Activated naive CD8-positive, alpha-beta T cell treated with anti-CD3 and anti-CD28 coated beads, Interleukin-2, amount 50 U/mL, for 24 hours (primary cell): ENCODE results near the gene VPS51.

Experiments used
- ATAC-seq: fragments of 150-1000 bp; cut with Tn5 transposase; one replicate; pipeline ENCODE4 v1.10.0; 2021
- DNase-seq: peaks from one replicate; pipeline ENCODE4 v3.0.0; 2021
- H3K27ac Mint-ChIP-seq: one replicate; pipeline ENCODE4 v1.8.0; 2021; ENCODE audit warnings: mild to moderate bottlenecking, mixed read lengths
- H3K27me3 Mint-ChIP-seq: one replicate; pipeline ENCODE4 v1.8.0; 2021; ENCODE audit warnings: mixed read lengths
- H3K36me3 Mint-ChIP-seq: one replicate; pipeline ENCODE4 v1.8.0; 2021; ENCODE audit warnings: low read depth, mixed read lengths
- H3K4me1 Mint-ChIP-seq: one replicate; pipeline ENCODE4 v1.8.0; 2021; ENCODE audit warnings: mixed read lengths
- H3K4me3 Mint-ChIP-seq: one replicate; pipeline ENCODE4 v1.8.0; 2021; ENCODE audit warnings: mild to moderate bottlenecking, moderate library complexity, mixed read lengths
- H3K9me3 Mint-ChIP-seq: one replicate; pipeline ENCODE4 v1.8.0; 2021; ENCODE audit warnings: mixed read lengths

Gene VPS51

GRCh38 chr11:65095974-65096806 lies at the start of gene VPS51:
VPS51 (plus strand) TSS chr11:65096214; CDS start chr11:65096251, 37 bp downstream.
- Mint-ChIP-seq H3K27me3 (no peaks in the 10 kb centered on the region), H3K4me3 (peak within 1 kb of the TSS; percentile 91), H3K27ac (peak within 1 kb of the TSS; percentile 90), H3K9me3 (no peaks in the 10 kb centered on the region), H3K4me1 (peaks cover 16% of the 10 kb centered on the region), H3K36me3 (peaks cover 9% of the 10 kb centered on the region)
- peak; percentile 98 for ATAC-seq
- peak; percentile 85 for DNase-seq

GRCh38 chr11:65047581-65048422 lies 48.2 kb upstream of the VPS51 start:
- peak; percentile 40 for DNase-seq
- H3K27ac Mint-ChIP-seq: peak overlapping the region; percentile 49
- H3K4me3 Mint-ChIP-seq: peak overlapping the region; percentile 81
- ATAC-seq: peak; percentile 41
- H3K4me1 Mint-ChIP-seq: peaks cover 24% of the 10 kb centered on the region
- peaks cover 2% of the 10 kb centered on the region for H3K27me3 Mint-ChIP-seq
- peaks cover 5% of the 10 kb centered on the region for H3K36me3 Mint-ChIP-seq
- H3K9me3 Mint-ChIP-seq: no peaks in the 10 kb centered on the region

GRCh38 chr11:65051398-65051858 lies 44.6 kb upstream of the VPS51 start:
- Mint-ChIP-seq H3K27me3 (peaks cover 2% of the 10 kb centered on the region), H3K4me3 (no peak overlapping the region), H3K36me3 (no peaks in the 10 kb centered on the region), H3K4me1 (peaks cover 29% of the 10 kb centered on the region), H3K9me3 (no peaks in the 10 kb centered on the region), H3K27ac (no peak overlapping the region)
- ATAC-seq: no peak
- DNase-seq: no peak

- no peaks in the 10 kb centered on the region for H3K9me3 Mint-ChIP-seq
- peak overlapping the region; percentile 0 for H3K27ac Mint-ChIP-seq
- H3K27me3 Mint-ChIP-seq: no peaks in the 10 kb centered on the region
- ATAC-seq: no peak
- DNase-seq: no peak
- no peaks in the 10 kb centered on the region for H3K36me3 Mint-ChIP-seq
- no peak overlapping the region for H3K4me3 Mint-ChIP-seq
- H3K4me1 Mint-ChIP-seq: peaks cover 10% of the 10 kb centered on the region
Observed at GRCh38 chr11:65053827-65054508, 42.0 kb upstream of the VPS51 start.

- no peak for DNase-seq
- no peak for ATAC-seq
- Mint-ChIP-seq H3K27me3 (no peaks in the 10 kb centered on the region), H3K4me3 (no peak overlapping the region), H3K36me3 (no peaks in the 10 kb centered on the region), H3K27ac (no peak overlapping the region), H3K4me1 (peaks cover 10% of the 10 kb centered on the region), H3K9me3 (no peaks in the 10 kb centered on the region)
Observed at GRCh38 chr11:65055538-65055937, 40.5 kb upstream of the VPS51 start.

GRCh38 chr11:65056999-65057398 lies 39.0 kb upstream of the VPS51 start:
- no peak for ATAC-seq
- Mint-ChIP-seq H3K36me3 (no peaks in the 10 kb centered on the region), H3K27me3 (no peaks in the 10 kb centered on the region), H3K9me3 (no peaks in the 10 kb centered on the region), H3K4me3 (no peak overlapping the region), H3K27ac (no peak overlapping the region), H3K4me1 (peaks cover 10% of the 10 kb centered on the region)
- no peak for DNase-seq

- Mint-ChIP-seq H3K27ac (no peak overlapping the region), H3K27me3 (no peaks in the 10 kb centered on the region), H3K9me3 (no peaks in the 10 kb centered on the region), H3K4me1 (peaks cover 10% of the 10 kb centered on the region), H3K36me3 (no peaks in the 10 kb centered on the region), H3K4me3 (no peak overlapping the region)
- DNase-seq (no peak), ATAC-seq (no peak)
Observed at GRCh38 chr11:65057526-65057925, 38.5 kb upstream of the VPS51 start.

- H3K9me3 Mint-ChIP-seq: no peaks in the 10 kb centered on the region
- DNase-seq (no peak), ATAC-seq (no peak)
- H3K36me3 Mint-ChIP-seq: no peaks in the 10 kb centered on the region
- peaks cover 10% of the 10 kb centered on the region for H3K4me1 Mint-ChIP-seq
- no peak overlapping the region for H3K4me3 Mint-ChIP-seq
- no peak overlapping the region for H3K27ac Mint-ChIP-seq
- H3K27me3 Mint-ChIP-seq: no peaks in the 10 kb centered on the region
Observed at GRCh38 chr11:65058012-65058411, 38.0 kb upstream of the VPS51 start.

GRCh38 chr11:65058419-65059054 lies 37.5 kb upstream of the VPS51 start, which contains the start of gene NAALADL1:
NAALADL1 (minus strand) TSS chr11:65058553; CDS start chr11:65058521, 32 bp downstream.
- H3K9me3 Mint-ChIP-seq: no peaks in the 10 kb centered on the region
- DNase-seq (no peak), ATAC-seq (no peak)
- H3K4me3 Mint-ChIP-seq: no peak within 1 kb of the TSS
- H3K27ac Mint-ChIP-seq: peak within 1 kb of the TSS; percentile 14
- peaks cover 8% of the 10 kb centered on the region for H3K4me1 Mint-ChIP-seq
- no peaks in the 10 kb centered on the region for H3K27me3 Mint-ChIP-seq
- no peaks in the 10 kb centered on the region for H3K36me3 Mint-ChIP-seq

GRCh38 chr11:65059523-65059922 lies 36.5 kb upstream of the VPS51 start:
- ATAC-seq (no peak), DNase-seq (no peak)
- no peaks in the 10 kb centered on the region for H3K4me1 Mint-ChIP-seq
- H3K9me3 Mint-ChIP-seq: no peaks in the 10 kb centered on the region
- no peak overlapping the region for H3K4me3 Mint-ChIP-seq
- H3K27ac Mint-ChIP-seq: no peak overlapping the region
- H3K27me3 Mint-ChIP-seq: no peaks in the 10 kb centered on the region
- no peaks in the 10 kb centered on the region for H3K36me3 Mint-ChIP-seq

GRCh38 chr11:65059959-65060824 lies 35.8 kb upstream of the VPS51 start:
- no peaks in the 10 kb centered on the region for H3K36me3 Mint-ChIP-seq
- H3K4me1 Mint-ChIP-seq: no peaks in the 10 kb centered on the region
- H3K9me3 Mint-ChIP-seq: no peaks in the 10 kb centered on the region
- DNase-seq: no peak
- H3K27me3 Mint-ChIP-seq: no peaks in the 10 kb centered on the region
- no peak for ATAC-seq
- no peak overlapping the region for H3K27ac Mint-ChIP-seq
- no peak overlapping the region for H3K4me3 Mint-ChIP-seq

- Mint-ChIP-seq H3K36me3 (no peaks in the 10 kb centered on the region), H3K4me1 (no peaks in the 10 kb centered on the region), H3K27me3 (no peaks in the 10 kb centered on the region), H3K4me3 (no peak overlapping the region), H3K27ac (no peak overlapping the region), H3K9me3 (no peaks in the 10 kb centered on the region)
- DNase-seq (no peak), ATAC-seq (no peak)
Observed at GRCh38 chr11:65060913-65061408, 35.1 kb upstream of the VPS51 start.

- no peaks in the 10 kb centered on the region for H3K9me3 Mint-ChIP-seq
- ATAC-seq: no peak
- no peaks in the 10 kb centered on the region for H3K36me3 Mint-ChIP-seq
- no peak overlapping the region for H3K27ac Mint-ChIP-seq
- DNase-seq: no peak
- no peaks in the 10 kb centered on the region for H3K4me1 Mint-ChIP-seq
- no peak overlapping the region for H3K4me3 Mint-ChIP-seq
- H3K27me3 Mint-ChIP-seq: no peaks in the 10 kb centered on the region
Observed at GRCh38 chr11:65063532-65063931, 32.5 kb upstream of the VPS51 start.
